Trophoblast cell (in vitro differentiated cells and primary cell): Measurements from ENCODE around the gene NOS1AP.

Source experiments
- DNase-seq, 2 donors: peaks; one replicate each; pipeline ENCODE4 v3.0.0-alpha.2; 2016
- H2AFZ ChIP-seq: 2 replicates; pipeline ENCODE4 v1.6.1; 2013; ENCODE audit warnings: low read length, moderate library complexity, mild to moderate bottlenecking; ENCODE audit not compliant: insufficient read depth, poor library complexity
- H2AK5ac ChIP-seq: 2 replicates; pipeline ENCODE4 v1.6.1; 2013; ENCODE audit warnings: mild to moderate bottlenecking, low read length
- H2BK120ac ChIP-seq: 2 replicates; pipeline ENCODE4 v1.6.1; 2013; ENCODE audit warnings: low read length, mild to moderate bottlenecking, moderate library complexity; ENCODE audit not compliant: insufficient read depth, poor library complexity
- H2BK12ac ChIP-seq: 2 replicates; pipeline ENCODE4 v1.6.1; 2013; ENCODE audit warnings: mild to moderate bottlenecking, low read length, moderate library complexity
- H2BK5ac ChIP-seq: 2 replicates; pipeline ENCODE4 v1.6.1; 2013; ENCODE audit warnings: low read length, low read depth, moderate library complexity, mild to moderate bottlenecking; ENCODE audit not compliant: poor library complexity
- H3K14ac ChIP-seq: 2 replicates; pipeline ENCODE4 v1.6.1; 2013; ENCODE audit warnings: mild to moderate bottlenecking, low read length
- H3K18ac ChIP-seq: 2 replicates; pipeline ENCODE4 v1.6.1; 2013; ENCODE audit warnings: mild to moderate bottlenecking, low read length
- H3K23ac ChIP-seq: 2 replicates; pipeline ENCODE4 v1.6.1; 2013; ENCODE audit warnings: low read length
- H3K27ac ChIP-seq: 2 replicates; pipeline ENCODE4 v1.5.1; 2013; ENCODE audit warnings: low read depth, mild to moderate bottlenecking, inconsistent platforms, low read length, moderate library complexity
- H3K27me3 ChIP-seq: 2 replicates; pipeline ENCODE4 v1.6.1; 2013; ENCODE audit warnings: inconsistent platforms, mild to moderate bottlenecking, low read length, moderate library complexity; ENCODE audit not compliant: insufficient read depth
- H3K36me3 ChIP-seq, 2 experiments: 1 replicate in 1 of 2; 2 replicates in 1 of 2; pipeline ENCODE4 v1.6.1; 2013; ENCODE audit warnings: low read length in 2 of 2, mild to moderate bottlenecking in 2 of 2, moderate library complexity in 1 of 2; ENCODE audit not compliant: insufficient read depth in 2 of 2, control insufficient read depth in 1 of 2
- H3K4ac ChIP-seq: 2 replicates; pipeline ENCODE4 v1.6.1; 2013; ENCODE audit warnings: low read depth, mild to moderate bottlenecking, low read length, moderate library complexity
- H3K4me1 ChIP-seq, 2 experiments: 1 replicate in 1 of 2; 2 replicates in 1 of 2; pipeline ENCODE4 v1.6.1; 2013; ENCODE audit warnings: low read length in 2 of 2, mild to moderate bottlenecking in 2 of 2, moderate library complexity in 1 of 2; ENCODE audit not compliant: insufficient read depth in 2 of 2, control insufficient read depth in 1 of 2
- H3K4me2 ChIP-seq: 2 replicates; pipeline ENCODE4 v1.6.1; 2013; ENCODE audit warnings: inconsistent platforms, mild to moderate bottlenecking, low read length, moderate library complexity
- H3K4me3 ChIP-seq: 2 replicates; pipeline ENCODE4 v1.5.1; 2013; ENCODE audit warnings: mild to moderate bottlenecking, low read depth, low read length, inconsistent platforms
- H3K79me1 ChIP-seq: one replicate; pipeline ENCODE4 v1.6.1; 2013; ENCODE audit warnings: low read length
- H3K79me2 ChIP-seq: 2 replicates; pipeline ENCODE4 v1.6.1; 2013; ENCODE audit warnings: low read length, mild to moderate bottlenecking; ENCODE audit not compliant: control insufficient read depth, insufficient read depth, poor library complexity
- H3K9ac ChIP-seq: 2 replicates; pipeline ENCODE4 v1.6.1; 2013; ENCODE audit warnings: mild to moderate bottlenecking, low read length
- H3K9me3 ChIP-seq: 2 replicates; pipeline ENCODE4 v1.6.1; 2013; ENCODE audit warnings: low read depth, mild to moderate bottlenecking, control low read depth, inconsistent platforms, low read length; ENCODE audit not compliant: insufficient read depth
- H4K12ac ChIP-seq: 2 replicates; pipeline ENCODE4 v1.6.1; 2013; ENCODE audit warnings: low read depth, mild to moderate bottlenecking, low read length, moderate library complexity
- H4K8ac ChIP-seq: 2 replicates; pipeline ENCODE4 v1.6.1; 2013; ENCODE audit warnings: low read depth, mild to moderate bottlenecking, low read length, moderate library complexity
- H4K91ac ChIP-seq: one replicate; pipeline ENCODE4 v1.6.1; 2013; ENCODE audit warnings: low read depth, mild to moderate bottlenecking, low read length, moderate library complexity
- WGBS: extraction: QIAGEN DNeasy Blood & Tissue Kit; methylation state at CpG from one replicate; pipeline ENCODE4 v1.1.7; 2013; ENCODE audit warnings: missing lambda C conversion rate; ENCODE audit not compliant: insufficient read length, insufficient coverage; ENCODE audit errors: extremely low coverage; 5-methylcytosine and 5-hydroxymethylcytosine counted together

Gene NOS1AP

GRCh38 chr1:162210196-162210595, 140.7 kb downstream of the NOS1AP start:
- no CpG with 5 or more reads among the region's 6 CpGs for WGBS

GRCh38 chr1:162212713-162213112, 143.2 kb downstream of the NOS1AP start:
- no peak overlapping the region for H3K23ac ChIP-seq
- H3K4me1 ChIP-seq, result peaks cover 22 to 31% of the 10 kb centered on the region in 2 experiments
- no peak overlapping the region for H4K12ac ChIP-seq
- peak overlapping the region; percentile 36 for H4K8ac ChIP-seq
- peaks cover 9% of the 10 kb centered on the region for H3K79me1 ChIP-seq
- H3K36me3 ChIP-seq, result no peaks in the 10 kb centered on the region
- no peak overlapping the region for H3K4me2 ChIP-seq
- H2BK5ac ChIP-seq, result peak overlapping the region; percentile 79
- peak overlapping the region; percentile 41 for H3K4ac ChIP-seq
- H3K18ac ChIP-seq, result peak overlapping the region; percentile 10
- H3K14ac ChIP-seq, result peak overlapping the region; percentile 63
- no peak overlapping the region for H2AFZ ChIP-seq
- no peak overlapping the region for H3K4me3 ChIP-seq
- H2BK12ac ChIP-seq, result peak overlapping the region; percentile 97
- peak overlapping the region; percentile 66 for H4K91ac ChIP-seq
- H2BK120ac ChIP-seq, result peak overlapping the region; percentile 86
- H3K79me2 ChIP-seq, result no peaks in the 10 kb centered on the region
- no peaks in the 10 kb centered on the region for H3K9me3 ChIP-seq
- peak overlapping the region; percentile 17 for H3K27ac ChIP-seq
- no peak for DNase-seq
- WGBS, result no CpG with 5 or more reads among the region's 7 CpGs
- no peaks in the 10 kb centered on the region for H3K27me3 ChIP-seq
- peak overlapping the region; percentile 21 for H2AK5ac ChIP-seq
- no peak overlapping the region for H3K9ac ChIP-seq

More at GRCh38 chr1:162210196-162210595, 140.7 kb downstream of the NOS1AP start:
- DNase-seq, result no peak
- Histone ChIP-seq H3K79me1 (peaks cover 8% of the 10 kb centered on the region), H3K9ac (no peak overlapping the region), H4K8ac (no peak overlapping the region), H3K27ac (no peak overlapping the region), H3K18ac (no peak overlapping the region), H2AFZ (no peak overlapping the region), H3K27me3 (no peaks in the 10 kb centered on the region), H2BK120ac (no peak overlapping the region), H3K23ac (no peak overlapping the region), H3K4me3 (no peak overlapping the region), H3K4me1 (peaks cover 11 to 26% of the 10 kb centered on the region in 2 experiments), H4K91ac (no peak overlapping the region), H2BK12ac (no peak overlapping the region), H4K12ac (no peak overlapping the region), H3K9me3 (no peaks in the 10 kb centered on the region), H3K79me2 (no peaks in the 10 kb centered on the region), H3K4ac (no peak overlapping the region), H3K36me3 (no peaks in the 10 kb centered on the region), H2BK5ac (no peak overlapping the region), H2AK5ac (no peak overlapping the region), H3K4me2 (no peak overlapping the region), H3K14ac (no peak overlapping the region)

GRCh38 chr1:162213281-162213912, 143.9 kb downstream of the NOS1AP start:
- Histone ChIP-seq H3K4ac (no peak overlapping the region), H3K18ac (no peak overlapping the region), H3K23ac (no peak overlapping the region), H3K14ac (peak overlapping the region; percentile 64), H3K36me3 (no peaks in the 10 kb centered on the region), H3K27me3 (no peaks in the 10 kb centered on the region), H3K27ac (peak overlapping the region; percentile 9), H2BK120ac (no peak overlapping the region), H3K4me2 (no peak overlapping the region), H3K4me1 (peaks cover 24 to 31% of the 10 kb centered on the region in 2 experiments), H3K79me1 (peaks cover 9% of the 10 kb centered on the region), H3K4me3 (no peak overlapping the region), H2AFZ (no peak overlapping the region), H3K9ac (no peak overlapping the region), H4K91ac (peak overlapping the region; percentile 37), H3K9me3 (no peaks in the 10 kb centered on the region), H4K12ac (no peak overlapping the region), H3K79me2 (no peaks in the 10 kb centered on the region), H2BK12ac (peak overlapping the region; percentile 34), H2AK5ac (no peak overlapping the region), H4K8ac (no peak overlapping the region), H2BK5ac (peak overlapping the region; percentile 70)
- no CpG with 5 or more reads among the region's 7 CpGs for WGBS
- DNase-seq, result no peak

GRCh38 chr1:162214202-162214601, 144.7 kb downstream of the NOS1AP start:
- H3K23ac ChIP-seq, result no peak overlapping the region
- no peak overlapping the region for H3K27ac ChIP-seq
- H3K4me3 ChIP-seq, result no peak overlapping the region
- no peak overlapping the region for H3K18ac ChIP-seq
- no CpG with 5 or more reads among the region's 6 CpGs for WGBS
- no peak for DNase-seq
- no peak overlapping the region for H2AFZ ChIP-seq
- peaks cover 9% of the 10 kb centered on the region for H3K79me1 ChIP-seq
- no peaks in the 10 kb centered on the region for H3K27me3 ChIP-seq
- H4K12ac ChIP-seq, result no peak overlapping the region
- H3K9ac ChIP-seq, result no peak overlapping the region
- H2AK5ac ChIP-seq, result no peak overlapping the region
- no peak overlapping the region for H3K14ac ChIP-seq
- H3K36me3 ChIP-seq, result no peaks in the 10 kb centered on the region
- no peak overlapping the region for H2BK120ac ChIP-seq
- H4K8ac ChIP-seq, result no peak overlapping the region
- no peak overlapping the region for H2BK5ac ChIP-seq
- H3K4me1 ChIP-seq, result peaks cover 29 to 31% of the 10 kb centered on the region in 2 experiments
- H2BK12ac ChIP-seq, result no peak overlapping the region
- no peak overlapping the region for H4K91ac ChIP-seq
- H3K9me3 ChIP-seq, result no peaks in the 10 kb centered on the region
- H3K4ac ChIP-seq, result no peak overlapping the region
- H3K4me2 ChIP-seq, result no peak overlapping the region
- H3K79me2 ChIP-seq, result no peaks in the 10 kb centered on the region
